Smooth muscle cell (in vitro differentiated cells): ENCODE data around the gene CKB. TPM values are rescaled to one million over a fixed set of nuclear protein-coding genes. Genes with fewer than 3 reads are reported as not detected.

Source experiments
- DNase-seq: peaks from one replicate; lab custom pipeline; 2025; ENCODE audit not compliant: unreplicated experiment; lab: John Stamatoyannopoulos, UW
- H2AFZ ChIP-seq: fragments of 200-600 bp; sonication (generic); 2 replicates; pipeline ENCODE4 v1.6.0; 2016; ENCODE audit warnings: antibody characterized with exemption, low read depth, mild to moderate bottlenecking
- H3F3A ChIP-seq: fragments of 200-600 bp; sonication (generic); 2 replicates; pipeline ENCODE4 v1.6.0; 2017; ENCODE audit warnings: antibody characterized with exemption, low read depth
- H3K27ac ChIP-seq: fragments of 200-600 bp; sonication (generic); 2 replicates; pipeline ENCODE4 v1.5.1; 2016; ENCODE audit warnings: low read depth, mild to moderate bottlenecking
- H3K27me3 ChIP-seq: fragments of 200-600 bp; sonication (generic); 2 replicates; pipeline ENCODE4 v1.6.1; 2016; ENCODE audit warnings: low read depth, mild to moderate bottlenecking
- H3K36me3 ChIP-seq: fragments of 200-600 bp; sonication (generic); 2 replicates; pipeline ENCODE4 v1.5.1; 2016; ENCODE audit warnings: low read depth
- H3K4me1 ChIP-seq: fragments of 200-600 bp; sonication (generic); 2 replicates; pipeline ENCODE4 v1.5.1; 2016; ENCODE audit warnings: low read depth
- H3K4me2 ChIP-seq: fragments of 200-600 bp; sonication (generic); 2 replicates; pipeline ENCODE4 v1.6.0; 2016; ENCODE audit warnings: mild to moderate bottlenecking
- H3K4me3 ChIP-seq: fragments of 200-600 bp; sonication (generic); 2 replicates; pipeline ENCODE4 v1.5.1; 2016; ENCODE audit warnings: mild to moderate bottlenecking
- H3K79me2 ChIP-seq: fragments of 200-600 bp; sonication (generic); 2 replicates; pipeline ENCODE4 v1.6.0; 2016; ENCODE audit warnings: low read depth, mild to moderate bottlenecking
- H3K9ac ChIP-seq: fragments of 200-600 bp; sonication (generic); 2 replicates; pipeline ENCODE4 v1.6.0; 2016; ENCODE audit warnings: low read depth
- H3K9me3 ChIP-seq: fragments of 200-600 bp; sonication (generic); replicated peaks from 2 replicates; pipeline ENCODE4 v1.5.1; 2016; ENCODE audit warnings: low read depth
- H4K20me1 ChIP-seq: fragments of 200-600 bp; sonication (generic); 2 replicates; pipeline ENCODE4 v1.6.0; 2016; ENCODE audit warnings: low read depth
- CTCF ChIP-seq: fragments of 200-600 bp; sonication (generic); IDR thresholded peaks from 2 replicates; pipeline ENCODE4 v1.5.1; 2017; ENCODE audit warnings: borderline replicate concordance, mild to moderate bottlenecking, antibody characterized with exemption; ENCODE audit not compliant: insufficient read depth, poor library complexity, severe bottlenecking
- WGBS: methylation state at CpG from one replicate; pipeline ENCODE4 v1.1.7; 2016; ENCODE audit warnings: low lambda C conversion rate; 5-methylcytosine and 5-hydroxymethylcytosine counted together
- polyA plus RNA-seq: library from polyadenylated mRNA; unstranded; fragments of >200 nt; fragmentation: Nextera tagmentation; extraction: Ambion mirVana; gene quantifications from 2 replicates; pipeline ENCODE4 v1.2.1, GENCODE V29; 2016
- total RNA-seq: library from RNA; depleted of rRNA; stranded (reverse); fragments of >200 nt; gene quantifications from 2 replicates; pipeline ENCODE4 v1.2.3, GENCODE V29; 2014

The CKB gene
- total and polyA plus RNA-seq, 2 experiments from 2014 or later: 25.7 to 62.9 TPM

- H3K4me2 ChIP-seq: peak overlapping the region; percentile 76
- H2AFZ ChIP-seq: no peak overlapping the region
Measured at GRCh38 chr14:103541709-103542604, 19.3 kb upstream of the CKB start.

GRCh38 chr14:103540821-103541708 lies 18.4 kb upstream of the CKB start:
- Histone ChIP-seq H3K4me1 (peaks cover 25% of the 10 kb centered on the region), H3K36me3 (no peaks in the 10 kb centered on the region), H3K4me3 (no peak overlapping the region), H3K27me3 (no peaks in the 10 kb centered on the region), H4K20me1 (no peaks in the 10 kb centered on the region), H3K79me2 (no peaks in the 10 kb centered on the region), H3K9me3 (no peaks in the 10 kb centered on the region), H2AFZ (no peak overlapping the region), H3K27ac (peak overlapping the region; percentile 91), H3K4me2 (peak overlapping the region; percentile 77), H3F3A (peaks cover 4% of the 10 kb centered on the region), H3K9ac (no peak overlapping the region)
- DNase-seq: no peak
- WGBS: 68% methylated on average over 17 of the region's 17 CpGs
- no peak for TF ChIP-seq CTCF

More at GRCh38 chr14:103541709-103542604, 19.3 kb upstream of the CKB start:
- 71% methylated on average over 26 of the region's 33 CpGs for WGBS
- H3K9ac ChIP-seq: peak overlapping the region; percentile 51
- no peaks in the 10 kb centered on the region for H3K36me3 ChIP-seq
- peak overlapping the region; percentile 91 for H3K27ac ChIP-seq
- no peaks in the 10 kb centered on the region for H3K79me2 ChIP-seq
- DNase-seq: no peak
- no peaks in the 10 kb centered on the region for H3K27me3 ChIP-seq
- peaks cover 4% of the 10 kb centered on the region for H3F3A ChIP-seq
- no peak for TF ChIP-seq CTCF
- H4K20me1 ChIP-seq: peaks cover 8% of the 10 kb centered on the region
- H3K9me3 ChIP-seq: no peaks in the 10 kb centered on the region
- no peak overlapping the region for H3K4me3 ChIP-seq
- peaks cover 25% of the 10 kb centered on the region for H3K4me1 ChIP-seq

- no peaks in the 10 kb centered on the region for H3K9me3 ChIP-seq
Measured at GRCh38 chr14:103539056-103539825, 16.6 kb upstream of the CKB start.

More at GRCh38 chr14:103539056-103539825, 16.6 kb upstream of the CKB start:
- Histone ChIP-seq H3K27ac (peak overlapping the region; percentile 91), H3K4me3 (no peak overlapping the region), H3K4me2 (no peak overlapping the region), H3K27me3 (no peaks in the 10 kb centered on the region), H4K20me1 (no peaks in the 10 kb centered on the region), H3K9ac (no peak overlapping the region), H3K36me3 (no peaks in the 10 kb centered on the region), H3F3A (peaks cover 4% of the 10 kb centered on the region), H3K4me1 (peaks cover 25% of the 10 kb centered on the region), H2AFZ (no peak overlapping the region), H3K79me2 (no peaks in the 10 kb centered on the region)
- TF ChIP-seq CTCF: no peak
- DNase-seq: no peak
- 81% methylated on average over 28 of the region's 28 CpGs for WGBS
